Activated effector memory CD4-positive, alpha-beta T cell treated with anti-CD3 and anti-CD28 coated beads, Interleukin-2, amount 50 U/mL, for 16 hours (primary cell): ENCODE results near the gene TBC1D9B.

Experiments
- DNase-seq: peaks from one replicate; pipeline ENCODE4 v3.0.0-alpha.2; 2020

TBC1D9B gene

DNA sequence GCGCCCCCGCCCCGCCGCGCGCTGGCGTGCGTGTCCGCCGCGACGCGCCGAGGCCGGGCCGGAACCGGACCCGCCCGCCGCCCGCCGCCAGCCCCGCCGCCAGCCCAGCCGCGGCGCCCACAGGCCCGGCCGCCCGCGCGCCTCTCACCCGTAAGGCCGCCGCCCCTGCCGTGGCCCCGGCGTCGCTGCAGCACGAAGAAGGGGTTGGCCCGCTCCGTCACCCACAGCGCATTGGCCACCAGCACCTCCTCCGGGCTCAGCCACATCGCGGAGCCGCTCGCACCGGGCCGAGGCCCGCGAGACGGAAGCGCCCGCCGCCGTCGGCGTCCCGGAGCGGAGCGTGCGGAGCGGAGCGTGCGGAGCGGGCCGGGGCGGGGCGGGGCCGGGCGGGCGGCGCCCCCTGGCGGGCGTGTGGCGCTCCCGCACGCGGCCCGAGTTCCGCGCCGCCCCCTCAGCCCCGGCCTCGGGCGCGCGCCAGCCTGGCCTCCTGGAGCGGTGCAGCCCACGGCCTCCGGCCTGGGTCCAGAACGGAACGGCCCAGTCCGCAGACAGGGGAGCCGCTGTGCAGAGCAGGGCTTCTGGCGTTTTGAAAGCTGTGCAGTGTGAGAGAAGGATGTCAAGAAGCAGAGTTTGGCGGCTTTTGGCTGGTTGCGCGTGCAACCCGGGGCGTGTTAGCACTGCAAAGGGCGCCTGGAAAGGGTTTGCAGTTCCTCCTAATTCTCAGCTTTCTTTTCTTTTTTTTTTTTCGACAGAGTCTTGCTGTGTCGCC is at the start of gene TBC1D9B:
Gene TBC1D9B, minus strand, starts transcription at position 342 of the 769 bp plus-strand sequence. Its CDS starts 76 bp downstream, at position 266.
- peak; percentile 89 for DNase-seq

GRCh38 chr5:179955630-179956029 is 47.9 kb upstream of the TBC1D9B start:
- DNase-seq: no peak

DNA sequence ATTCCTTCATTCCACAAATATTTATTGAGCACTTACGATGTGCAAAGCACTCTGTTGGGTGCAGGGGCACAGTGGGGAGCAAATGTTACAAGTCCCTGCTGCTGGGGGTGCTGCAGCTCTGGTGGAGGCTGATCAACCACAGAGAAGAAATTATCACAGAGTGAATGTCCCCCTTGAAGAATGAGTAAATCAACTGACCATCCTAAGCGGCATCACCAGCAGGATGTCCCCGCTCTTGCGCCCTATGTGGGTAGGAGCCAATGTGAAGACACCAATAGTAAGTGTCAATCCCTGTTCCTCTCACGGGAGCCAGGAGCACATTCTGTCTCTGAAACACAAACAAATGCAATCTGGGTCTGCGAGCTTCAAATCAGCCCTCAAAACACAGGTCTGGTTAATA is 47.4 kb upstream of the TBC1D9B start:
- DNase-seq: no peak

DNA sequence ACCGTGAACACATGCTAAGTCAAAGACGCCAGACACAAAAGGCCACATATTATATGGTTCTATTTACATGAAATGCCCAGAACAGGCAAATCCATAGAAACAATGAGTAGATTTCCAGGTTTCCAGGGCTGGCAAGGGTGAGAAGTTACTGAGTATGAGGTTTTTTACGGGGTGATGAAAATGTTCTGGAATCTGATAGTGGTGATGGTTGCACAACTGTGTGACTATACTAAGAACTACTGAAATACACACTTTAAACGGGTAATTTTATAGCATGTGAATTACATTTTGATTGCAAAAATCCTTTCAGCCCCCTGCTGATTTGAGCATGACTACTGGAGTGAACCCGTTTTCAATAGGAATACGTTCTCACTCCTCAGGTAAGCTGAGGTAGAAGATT is 46.7 kb upstream of the TBC1D9B start:
- no peak for DNase-seq

DNA sequence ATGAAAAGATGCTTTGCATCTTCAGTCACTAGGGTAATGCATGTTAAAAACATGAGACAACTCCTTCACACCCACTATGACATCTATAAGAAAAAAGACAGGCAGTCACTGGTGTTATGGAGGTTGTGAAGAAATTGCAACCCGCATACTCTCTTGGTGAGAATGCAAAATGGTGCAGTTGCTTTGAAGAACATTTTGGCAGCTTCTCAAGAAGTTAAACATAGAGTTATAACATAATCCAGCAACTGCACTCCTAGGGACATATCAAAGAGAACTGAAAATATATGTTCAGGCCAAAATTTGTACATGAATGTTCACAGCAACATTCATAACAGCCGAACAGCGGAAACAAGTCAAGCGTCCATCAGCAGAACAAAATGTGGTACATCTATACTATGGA is 46.3 kb upstream of the TBC1D9B start:
- no peak for DNase-seq

- DNase-seq: no peak
These were observed 29.4 kb upstream of the TBC1D9B start for GRCh38 chr5:179936976-179937681.

DNA sequence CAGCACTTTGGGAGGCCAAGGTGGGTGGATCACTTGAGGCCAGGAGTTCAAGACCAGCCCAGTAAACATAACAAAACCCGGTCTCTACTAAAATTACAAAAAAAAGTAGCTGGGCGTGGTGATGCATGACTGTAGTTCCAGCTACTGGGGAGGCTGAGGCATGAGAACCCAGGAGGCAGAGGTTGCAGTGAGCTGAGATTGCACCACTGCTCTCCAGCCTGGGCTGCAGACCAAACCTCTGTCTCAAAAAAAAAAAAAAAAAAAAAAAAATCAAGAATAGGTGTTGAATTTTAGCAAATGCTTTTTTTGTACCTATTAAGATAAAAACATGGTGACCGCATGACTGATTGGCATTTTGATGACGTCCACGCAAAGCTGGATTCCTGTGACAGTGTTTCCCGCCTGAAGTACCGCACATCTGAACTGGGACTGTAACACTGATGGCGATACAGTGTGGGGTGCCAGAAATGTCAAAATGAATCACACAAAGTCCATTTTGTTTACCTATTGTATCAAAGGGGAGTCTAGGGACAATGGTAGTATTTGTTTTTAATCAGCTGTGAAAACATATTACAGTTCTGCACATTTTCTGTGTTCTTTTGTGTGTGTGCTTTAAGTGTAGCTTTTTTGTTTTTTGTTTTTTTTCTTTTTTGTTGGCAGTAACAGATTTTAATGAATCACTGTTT is 23.2 kb upstream of the TBC1D9B start:
- no peak for DNase-seq

GRCh38 chr5:179927824-179928223 is 20.1 kb upstream of the TBC1D9B start:
- no peak for DNase-seq

DNA sequence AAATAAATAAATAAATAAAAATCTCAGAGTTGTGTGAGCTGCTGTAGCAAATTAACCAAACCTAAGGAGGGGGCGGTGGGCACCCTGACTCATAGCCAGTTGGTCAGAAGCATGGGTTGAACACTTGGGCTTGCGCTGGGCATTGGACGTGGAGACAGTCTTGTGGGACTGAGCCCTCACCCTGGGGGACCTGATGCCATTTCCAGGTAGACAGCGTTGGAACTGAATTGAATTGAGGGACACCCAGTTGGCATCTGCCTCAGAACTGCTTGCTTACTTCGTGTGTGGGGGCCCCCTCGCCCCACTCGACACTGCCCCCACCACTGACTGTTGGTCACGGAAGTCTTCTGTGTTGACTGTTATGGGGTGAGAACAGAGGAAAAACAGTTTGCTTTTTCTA is 19.0 kb upstream of the TBC1D9B start:
- DNase-seq: no peak

GRCh38 chr5:179923436-179923835 is 15.7 kb upstream of the TBC1D9B start:
- no peak for DNase-seq

GRCh38 chr5:179920175-179920574 is 12.5 kb upstream of the TBC1D9B start:
- no peak for DNase-seq

DNA sequence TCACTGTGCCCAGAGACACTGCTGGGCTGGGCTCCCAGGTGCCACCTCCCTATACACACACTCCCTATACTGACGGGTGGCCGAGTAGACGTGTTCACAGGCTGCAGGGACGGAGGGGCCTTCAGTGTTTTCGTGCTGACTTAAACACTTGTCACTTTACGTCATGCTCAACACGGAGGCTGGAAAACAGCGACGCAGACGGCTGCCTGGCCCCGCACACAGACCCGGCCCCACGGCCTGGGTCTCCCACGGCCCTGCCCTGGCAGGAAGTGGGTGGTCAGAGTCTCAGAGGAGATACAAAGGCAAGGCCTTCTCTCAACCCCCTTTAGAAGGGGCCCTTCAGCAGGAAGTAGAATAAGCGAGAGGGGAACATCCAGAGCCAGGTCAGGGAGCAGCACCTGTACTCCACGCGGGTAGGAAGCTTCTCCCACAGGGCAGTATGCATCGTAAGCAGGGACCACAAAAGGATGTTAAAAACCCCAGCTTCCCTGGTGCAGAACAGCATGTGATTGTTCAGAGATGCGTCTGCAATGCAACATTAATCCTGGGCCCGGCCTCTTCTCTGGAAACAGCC is 11.9 kb upstream of the TBC1D9B start:
- no peak for DNase-seq

GRCh38 chr5:179918742-179919486 is 11.2 kb upstream of the TBC1D9B start:
- DNase-seq: no peak

DNA sequence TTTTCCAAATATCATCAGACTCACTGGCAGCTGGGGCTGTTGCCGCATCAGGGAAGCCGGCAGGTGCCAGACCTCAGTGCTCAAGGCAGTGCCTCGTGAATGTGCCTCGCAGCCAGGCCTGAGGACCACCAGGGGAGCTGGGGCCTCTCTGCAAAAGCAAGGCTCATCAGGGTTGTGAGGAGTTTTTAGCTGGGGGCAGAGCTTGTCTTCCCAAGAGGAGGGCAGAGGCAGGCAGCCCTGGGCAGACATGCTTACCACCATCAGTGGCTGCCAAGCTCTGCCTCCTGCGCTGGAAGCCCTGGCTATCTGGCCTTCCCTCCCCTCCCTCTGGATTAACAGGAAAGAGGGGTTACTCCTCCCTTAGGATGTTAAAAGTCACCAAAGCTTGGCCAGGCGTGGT is 8.8 kb upstream of the TBC1D9B start:
- no peak for DNase-seq

GRCh38 chr5:179915406-179915935 is 7.8 kb upstream of the TBC1D9B start:
- no peak for DNase-seq

GRCh38 chr5:179914032-179914755 is 6.5 kb upstream of the TBC1D9B start:
- no peak for DNase-seq

DNA sequence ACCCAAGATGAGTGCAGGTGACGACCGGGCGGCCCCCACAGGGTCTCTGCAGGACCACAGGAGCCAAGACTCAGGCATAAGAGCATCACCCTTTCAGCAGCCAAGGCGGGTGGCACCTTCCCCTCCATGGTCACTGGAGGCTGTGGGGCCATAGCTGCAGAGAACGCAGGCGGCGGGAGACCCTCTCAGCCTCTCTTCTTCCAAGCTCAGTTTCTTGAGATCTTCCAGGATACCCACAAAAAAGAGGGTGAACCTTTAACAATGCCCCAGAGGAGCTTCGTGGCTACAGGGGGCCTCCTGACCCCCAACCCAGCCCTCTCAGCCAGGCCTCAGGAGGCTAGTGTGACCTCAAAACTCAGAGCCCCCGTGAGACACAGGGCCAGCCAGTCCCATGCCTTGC is 5.8 kb upstream of the TBC1D9B start:
- DNase-seq: no peak

DNA sequence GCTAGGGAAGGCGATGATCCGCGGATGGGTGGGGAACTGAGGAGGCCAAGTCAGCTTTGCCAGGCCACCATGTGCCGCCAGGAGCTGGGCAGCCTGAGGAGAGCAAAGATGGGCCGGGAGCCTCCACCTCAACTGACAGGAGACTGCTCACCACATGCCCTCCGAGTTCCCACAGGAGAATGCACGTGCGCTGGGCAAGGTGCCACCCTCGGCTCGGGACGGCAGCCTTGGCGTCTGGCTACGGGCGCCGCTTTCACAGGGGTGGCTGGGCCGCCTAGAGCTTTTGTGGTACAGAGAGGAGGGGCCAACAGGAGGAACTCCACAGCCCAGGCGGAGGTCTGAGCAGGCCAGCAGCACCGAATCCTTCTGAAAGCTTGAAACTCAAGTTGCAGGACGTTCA is 5.3 kb upstream of the TBC1D9B start:
- no peak for DNase-seq

- DNase-seq: no peak
These were observed 4.7 kb upstream of the TBC1D9B start for GRCh38 chr5:179912386-179912785.

GRCh38 chr5:179909224-179909623 is 1.5 kb upstream of the TBC1D9B start:
- no peak for DNase-seq

DNA sequence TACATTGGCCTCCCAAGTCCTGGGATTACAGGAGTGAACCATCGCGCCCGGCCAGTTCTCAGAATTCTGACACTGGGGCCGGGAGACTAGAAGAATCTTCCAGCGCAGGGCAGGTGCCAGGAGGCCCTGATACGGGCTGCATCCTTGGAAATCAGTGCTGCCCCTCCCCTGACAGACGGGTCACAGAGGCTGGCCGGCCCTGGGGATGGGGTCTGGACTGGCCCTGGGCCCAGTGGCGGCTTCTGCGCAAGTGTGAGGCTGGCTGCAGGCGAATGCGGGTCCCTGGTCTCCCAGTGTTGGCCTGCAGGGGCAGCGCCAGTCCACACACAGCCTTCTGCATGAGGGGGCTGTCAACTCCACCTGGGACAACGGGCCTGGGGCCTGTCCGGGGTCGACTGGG is 831 bp upstream of the TBC1D9B start:
- no peak for DNase-seq
